Vagina (tissue), 2 donors: ENCODE measurements around the gene CWH43.

Experiments
- CTCF ChIP-seq, 3 experiments: fragments of 450-650 bp in 2 of 3; fragments of 200-600 bp in 1 of 3; sonication (generic) in 1 of 3; IDR thresholded peaks; one replicate each; pipeline ENCODE4 v1.5.1; 2017 to 2019; ENCODE audit warnings: antibody characterized with exemption in 3 of 3, mild to moderate bottlenecking in 2 of 3, moderate library complexity in 2 of 3
- POLR2A ChIP-seq, 2 donors: fragments of 450-650 bp; IDR thresholded peaks; one replicate each; pipeline ENCODE4 v1.6.1; 2017; ENCODE audit warnings: antibody characterized with exemption in 2 of 2, mild to moderate bottlenecking in 2 of 2, moderate library complexity in 2 of 2
- POLR2AphosphoS5 ChIP-seq, 2 donors: sonication (generic); formaldehyde crosslinking; IDR thresholded peaks; one replicate each; pipeline ENCODE4 v1.9.0; 2017; ENCODE audit warnings: antibody characterized with exemption in 2 of 2, mild to moderate bottlenecking in 2 of 2, low read depth in 1 of 2; ENCODE audit not compliant: insufficient read depth in 1 of 2

GRCh38 chr4:48945981-48946380, 40.1 kb upstream of the CWH43 start:
- no peak for TF ChIP-seq CTCF (IDR thresholded peaks at IDR 0.05)
- no peak for TF ChIP-seq POLR2AphosphoS5 (IDR thresholded peaks at IDR 0.05; ENCODE audit: insufficient read depth in 1 of 2, low read depth in 1 of 2)
- TF ChIP-seq POLR2A (IDR thresholded peaks at IDR 0.05), result no peak
